ENCODE measurements around the gene WWOX.

The WWOX gene

DNA sequence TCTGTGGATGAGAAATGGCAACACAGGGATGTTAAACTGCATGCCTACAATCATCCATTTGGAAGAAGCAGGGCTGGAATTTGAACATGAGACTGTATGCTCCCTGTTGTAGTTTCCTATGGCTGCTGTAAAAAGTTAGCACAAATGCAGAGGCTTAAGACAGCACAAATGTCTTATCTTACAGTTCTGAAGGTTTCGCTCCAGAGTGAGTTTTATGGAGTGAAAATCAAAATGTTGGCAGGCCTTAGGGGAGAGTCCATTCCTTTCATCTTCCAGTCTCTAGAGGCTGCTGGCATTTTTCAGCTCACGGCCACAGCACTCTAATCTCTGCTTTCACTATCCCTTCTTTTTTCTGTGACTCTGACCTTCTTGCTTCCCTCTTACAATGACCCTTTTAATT, 660.1 kb downstream of the WWOX start:
- TF ChIP-seq, protein P1, sequence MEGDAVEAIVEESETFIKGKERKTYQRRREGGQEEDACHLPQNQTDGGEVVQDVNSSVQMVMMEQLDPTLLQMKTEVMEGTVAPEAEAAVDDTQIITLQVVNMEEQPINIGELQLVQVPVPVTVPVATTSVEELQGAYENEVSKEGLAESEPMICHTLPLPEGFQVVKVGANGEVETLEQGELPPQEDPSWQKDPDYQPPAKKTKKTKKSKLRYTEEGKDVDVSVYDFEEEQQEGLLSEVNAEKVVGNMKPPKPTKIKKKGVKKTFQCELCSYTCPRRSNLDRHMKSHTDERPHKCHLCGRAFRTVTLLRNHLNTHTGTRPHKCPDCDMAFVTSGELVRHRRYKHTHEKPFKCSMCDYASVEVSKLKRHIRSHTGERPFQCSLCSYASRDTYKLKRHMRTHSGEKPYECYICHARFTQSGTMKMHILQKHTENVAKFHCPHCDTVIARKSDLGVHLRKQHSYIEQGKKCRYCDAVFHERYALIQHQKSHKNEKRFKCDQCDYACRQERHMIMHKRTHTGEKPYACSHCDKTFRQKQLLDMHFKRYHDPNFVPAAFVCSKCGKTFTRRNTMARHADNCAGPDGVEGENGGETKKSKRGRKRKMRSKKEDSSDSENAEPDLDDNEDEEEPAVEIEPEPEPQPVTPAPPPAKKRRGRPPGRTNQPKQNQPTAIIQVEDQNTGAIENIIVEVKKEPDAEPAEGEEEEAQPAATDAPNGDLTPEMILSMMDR (IDR thresholded peaks at IDR 0.05) = no peak
- H3K9me3 ChIP-seq = no peaks in the 10 kb centered on the region
- H3K4me3 ChIP-seq = no peak overlapping the region
- peaks cover 0 to 8% (median 4%) of the 10 kb centered on the region in 4 donors for H3K4me1 ChIP-seq
- H3K27ac ChIP-seq = no peak overlapping the region
- no peaks in the 10 kb centered on the region for H3K36me3 ChIP-seq
- no peaks in the 10 kb centered on the region for H3K27me3 ChIP-seq
- intact Hi-C loops (cut with DNase I; ENCODE audit: low total_unique reads) = no loop called here
- DNase-seq = no peak

DNA sequence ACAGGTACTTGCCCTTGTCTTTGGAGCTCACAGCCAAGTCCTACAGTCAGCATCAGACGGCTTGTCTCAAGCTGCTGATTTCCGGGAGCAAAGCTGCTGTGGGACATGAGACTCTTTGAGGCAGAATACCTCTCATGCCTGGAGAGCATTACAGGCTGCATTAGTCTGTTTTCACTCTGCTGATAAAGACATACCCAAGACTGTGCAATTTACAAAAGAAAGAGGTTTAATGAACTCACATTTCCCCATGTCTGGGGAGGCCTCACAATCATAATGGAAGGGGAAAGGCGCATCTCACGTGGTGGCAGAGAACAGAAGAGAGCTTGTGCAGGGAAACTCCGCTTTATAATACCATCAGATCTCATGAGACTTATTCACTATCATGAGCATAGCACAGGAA, 661.2 kb downstream of the WWOX start:
- Histone ChIP-seq H3K4me3 (no peak overlapping the region), H3K4me1 (peaks cover 0 to 8% (median 4%) of the 10 kb centered on the region in 4 donors), H3K9me3 (no peaks in the 10 kb centered on the region), H3K36me3 (no peaks in the 10 kb centered on the region), H3K27ac (no peak overlapping the region), H3K27me3 (no peaks in the 10 kb centered on the region)
- intact Hi-C loops (cut with DNase I; ENCODE audit: low total_unique reads) = loop anchor here (10.0 kb wide), 1 partner anchor 256 kb away; no protein-coding TSS in a partner anchor
- TF ChIP-seq, protein P1 (IDR thresholded peaks at IDR 0.05) = no peak
- DNase-seq = no peak

DNA sequence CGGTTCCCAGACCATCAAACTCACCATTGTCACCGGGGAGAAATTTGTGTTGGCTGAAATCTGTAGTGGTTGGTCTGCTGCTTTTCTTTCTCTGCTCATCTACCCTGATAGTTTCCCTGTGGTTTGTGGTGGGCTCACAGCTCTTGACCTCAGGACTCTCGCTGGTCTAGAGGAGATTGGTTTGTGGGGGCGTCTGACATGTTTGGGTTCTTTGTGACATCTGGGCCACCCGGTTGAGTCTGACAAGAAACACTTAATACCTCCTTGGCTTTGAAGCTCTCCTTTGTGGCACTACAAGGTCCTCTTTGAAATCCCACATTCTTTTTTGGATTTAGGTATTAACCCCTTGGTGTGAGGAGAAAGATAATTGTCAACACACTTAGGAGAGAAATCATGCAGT, 662.0 kb downstream of the WWOX start:
- intact Hi-C loops (cut with DNase I; ENCODE audit: low total_unique reads) = loop anchor here (10.0 kb wide), 1 partner anchor 257 kb away; no protein-coding TSS in a partner anchor
- DNase-seq = no peak
- TF ChIP-seq, protein P1 (IDR thresholded peaks at IDR 0.05) = no peak

DNA sequence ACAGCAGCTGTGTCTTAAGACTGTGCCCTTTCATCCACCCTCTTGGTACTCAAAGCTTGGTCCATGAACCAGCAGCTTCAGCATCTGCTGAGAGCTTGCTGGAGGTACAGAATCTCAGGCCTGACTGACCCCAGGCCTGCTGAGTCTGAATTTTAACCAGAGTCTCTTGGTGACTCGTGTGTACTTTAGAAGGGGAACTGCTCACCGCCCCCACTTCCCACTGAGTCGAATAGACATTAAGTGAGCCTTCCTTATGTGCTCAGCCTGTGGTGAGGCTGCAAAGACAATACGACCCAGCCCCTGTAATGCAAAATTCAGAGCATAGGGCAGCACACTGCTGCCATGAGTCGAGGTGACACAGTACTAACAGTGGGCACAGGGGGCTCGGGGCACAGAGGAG, 662.8 kb downstream of the WWOX start:
- Histone ChIP-seq H3K9me3 (no peaks in the 10 kb centered on the region), H3K27me3 (no peaks in the 10 kb centered on the region), H3K4me3 (no peak overlapping the region), H3K4me1 (peaks cover 0 to 8% (median 4%) of the 10 kb centered on the region in 4 donors), H3K36me3 (no peaks in the 10 kb centered on the region), H3K27ac (no peak overlapping the region)
- intact Hi-C loops (cut with DNase I; ENCODE audit: low total_unique reads) = loop anchor here (10.0 kb wide), 1 partner anchor 257 kb away; no protein-coding TSS in a partner anchor
- TF ChIP-seq, protein P1 (IDR thresholded peaks at IDR 0.05) = no peak
- DNase-seq = no peak

More for the DNA sequence above, 662.0 kb downstream of the WWOX start:
- Histone ChIP-seq H3K27me3 (no peaks in the 10 kb centered on the region), H3K4me1 (peaks cover 0 to 8% (median 4%) of the 10 kb centered on the region in 4 donors), H3K27ac (no peak overlapping the region), H3K9me3 (no peaks in the 10 kb centered on the region), H3K4me3 (no peak overlapping the region), H3K36me3 (no peaks in the 10 kb centered on the region)

DNA sequence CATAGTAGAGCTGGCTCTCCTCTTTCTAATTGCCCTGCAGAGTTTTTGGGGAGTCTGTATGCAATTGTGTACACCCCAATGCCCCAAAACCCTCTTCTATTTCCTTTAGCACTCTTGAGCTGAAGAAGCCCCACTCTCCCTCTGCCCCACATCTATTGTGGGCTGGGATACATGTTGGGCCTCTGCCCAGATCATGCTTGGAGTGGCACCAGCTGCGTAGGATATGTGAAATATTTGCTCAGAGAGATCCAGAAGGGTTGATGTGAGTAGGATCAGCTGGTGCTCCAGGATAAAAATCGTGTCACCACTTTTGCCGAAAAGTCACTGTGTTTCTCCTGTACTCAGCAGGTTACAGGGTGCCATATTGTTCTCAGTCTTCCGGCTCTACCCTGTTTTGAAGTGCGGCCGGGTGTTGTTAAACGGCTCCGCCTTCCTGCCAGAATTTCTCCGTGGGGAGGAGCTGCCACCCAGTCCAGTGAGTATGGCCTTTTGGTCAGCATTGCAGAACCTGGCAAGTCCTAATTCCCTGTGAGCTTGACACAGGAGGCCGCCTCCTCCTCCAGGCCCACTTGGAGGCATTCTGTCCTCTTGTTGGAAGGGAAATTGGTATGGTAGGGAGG, 664.5 kb downstream of the WWOX start:
- Histone ChIP-seq H3K9me3 (no peaks in the 10 kb centered on the region), H3K4me1 (peaks cover 0 to 8% (median 4%) of the 10 kb centered on the region in 4 donors), H3K4me3 (no peak overlapping the region), H3K36me3 (no peaks in the 10 kb centered on the region), H3K27me3 (no peaks in the 10 kb centered on the region), H3K27ac (no peak overlapping the region)
- intact Hi-C loops (cut with DNase I; ENCODE audit: low total_unique reads) = loop anchor here (10.0 kb wide), 1 partner anchor 259 kb away; no protein-coding TSS in a partner anchor
- no peak for DNase-seq
- TF ChIP-seq, protein P1 (IDR thresholded peaks at IDR 0.05) = no peak

Measured in tibial artery (tissue), 4 donors.